COR-L47 (cell line): ENCODE results near the gene UBR7.
"Not testable (repeated sequence)": the region's sequence is repeated elsewhere in the genome, so short reads cannot be mapped to it uniquely, and the experiment has no call there.

Experiments used
- DNase-seq: peaks from one replicate; lab custom pipeline; 2025; lab: John Stamatoyannopoulos, UW

UBR7 gene, protein sequence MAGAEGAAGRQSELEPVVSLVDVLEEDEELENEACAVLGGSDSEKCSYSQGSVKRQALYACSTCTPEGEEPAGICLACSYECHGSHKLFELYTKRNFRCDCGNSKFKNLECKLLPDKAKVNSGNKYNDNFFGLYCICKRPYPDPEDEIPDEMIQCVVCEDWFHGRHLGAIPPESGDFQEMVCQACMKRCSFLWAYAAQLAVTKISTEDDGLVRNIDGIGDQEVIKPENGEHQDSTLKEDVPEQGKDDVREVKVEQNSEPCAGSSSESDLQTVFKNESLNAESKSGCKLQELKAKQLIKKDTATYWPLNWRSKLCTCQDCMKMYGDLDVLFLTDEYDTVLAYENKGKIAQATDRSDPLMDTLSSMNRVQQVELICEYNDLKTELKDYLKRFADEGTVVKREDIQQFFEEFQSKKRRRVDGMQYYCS

DNA sequence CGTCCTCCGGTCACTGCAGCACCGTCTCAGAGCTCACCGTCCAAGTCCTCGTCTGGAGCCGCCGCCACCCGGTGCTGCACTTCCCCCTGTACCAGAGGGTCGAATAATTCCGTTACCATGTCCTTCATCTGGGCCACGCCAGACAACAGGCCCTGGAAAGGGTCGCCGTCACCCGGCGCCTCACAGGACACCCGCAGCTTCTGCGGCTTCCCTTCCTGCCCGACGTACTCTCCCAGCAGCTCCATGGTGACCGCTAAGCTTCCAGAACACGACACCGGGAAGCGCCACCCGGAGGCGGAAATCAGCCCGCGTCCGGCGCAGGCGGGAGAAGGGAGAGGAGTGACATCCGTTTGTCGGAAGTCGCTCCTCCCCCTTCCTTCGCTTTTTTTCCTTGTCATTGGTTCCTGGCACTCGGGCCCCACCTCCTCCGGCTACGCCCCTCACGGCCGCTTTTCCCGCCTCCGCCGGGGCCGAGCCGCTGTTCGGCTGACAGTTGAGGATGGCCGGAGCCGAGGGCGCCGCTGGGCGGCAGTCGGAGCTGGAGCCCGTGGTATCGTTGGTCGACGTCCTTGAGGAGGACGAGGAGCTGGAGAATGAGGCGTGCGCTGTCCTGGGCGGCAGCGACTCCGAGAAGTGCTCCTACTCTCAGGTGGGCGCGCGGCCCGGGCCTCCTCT, at the start of gene UBR7, which contains the start of gene GON7:
UBR7 (plus strand) TSS at position 464 of the 675 bp plus-strand sequence; CDS start at position 500, 36 bp downstream.
GON7 (minus strand) TSS at position 273 of the 675 bp plus-strand sequence; CDS start at position 245, 28 bp downstream.
- peak; percentile 99 for DNase-seq

DNA sequence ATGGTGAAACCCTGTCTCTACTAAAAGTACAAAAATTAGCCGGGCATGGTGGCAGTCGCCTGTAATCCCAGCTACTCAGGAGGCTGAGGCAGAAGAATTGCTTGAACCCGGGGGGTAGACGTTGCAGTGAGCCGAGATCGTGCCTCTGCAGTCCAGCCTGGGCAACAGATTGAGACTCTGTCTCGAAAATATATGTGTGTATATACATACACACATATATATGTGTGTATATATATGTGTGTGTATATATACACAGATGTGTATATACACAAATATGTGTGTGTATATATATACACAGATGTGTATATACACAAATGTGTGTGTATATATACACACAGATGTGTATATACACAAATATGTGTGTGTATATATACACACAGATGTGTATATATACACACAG, 48.7 kb upstream of the UBR7 start:
- DNase-seq = not testable (repeated sequence)

- DNase-seq = not testable (repeated sequence)
Measured at GRCh38 chr14:93159625-93160352, 47.3 kb upstream of the UBR7 start.

DNA sequence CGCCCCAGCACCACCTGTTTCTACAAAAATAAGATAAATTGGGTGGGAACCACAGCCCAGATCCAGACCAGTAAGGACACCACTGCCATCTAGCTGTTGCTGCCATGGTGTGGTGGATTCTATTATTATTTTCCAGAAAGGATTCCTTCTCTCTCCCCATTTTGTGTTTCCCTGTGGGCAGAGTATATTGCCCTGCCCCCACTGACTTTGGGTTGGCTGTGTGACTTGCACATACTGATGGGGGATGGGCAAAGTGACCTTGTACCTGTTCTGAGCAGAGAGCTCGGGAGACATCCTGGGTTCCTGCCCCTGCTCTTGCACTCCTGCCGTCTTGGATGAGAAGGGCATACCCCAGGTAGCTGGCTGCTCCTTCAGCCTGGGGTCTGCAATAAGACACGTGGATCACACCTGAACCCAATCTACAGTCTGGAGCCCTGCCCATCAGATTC, 46.7 kb upstream of the UBR7 start:
- peak; percentile 35 for DNase-seq

DNA sequence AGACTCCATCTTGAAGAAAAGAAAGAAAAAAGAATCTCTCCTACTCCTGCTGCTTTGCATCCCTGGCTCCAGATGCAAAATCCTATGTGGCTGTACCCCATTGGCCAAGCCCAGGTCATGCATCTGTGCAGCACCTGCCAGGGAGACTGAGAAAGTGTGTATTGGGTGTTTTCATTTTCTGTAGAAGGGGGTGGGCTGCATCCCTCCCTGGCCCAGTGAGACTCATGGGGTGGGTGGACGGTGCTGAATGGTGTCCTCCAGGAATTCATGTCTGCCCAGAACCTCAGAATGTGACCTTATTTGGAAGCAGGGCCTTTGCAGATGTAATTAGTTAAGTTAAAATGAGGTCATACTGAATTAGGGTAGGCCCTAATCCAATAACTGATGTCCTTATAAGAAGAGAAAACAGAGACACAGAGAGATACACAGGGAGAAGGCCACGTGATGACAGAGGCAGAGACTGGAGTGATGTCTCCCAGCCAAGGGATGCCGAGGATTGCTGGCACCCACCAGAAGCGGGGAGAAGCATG, 45.6 kb upstream of the UBR7 start:
- DNase-seq = no peak

GRCh38 chr14:93163564-93163963, 43.5 kb upstream of the UBR7 start:
- no peak for DNase-seq

DNA sequence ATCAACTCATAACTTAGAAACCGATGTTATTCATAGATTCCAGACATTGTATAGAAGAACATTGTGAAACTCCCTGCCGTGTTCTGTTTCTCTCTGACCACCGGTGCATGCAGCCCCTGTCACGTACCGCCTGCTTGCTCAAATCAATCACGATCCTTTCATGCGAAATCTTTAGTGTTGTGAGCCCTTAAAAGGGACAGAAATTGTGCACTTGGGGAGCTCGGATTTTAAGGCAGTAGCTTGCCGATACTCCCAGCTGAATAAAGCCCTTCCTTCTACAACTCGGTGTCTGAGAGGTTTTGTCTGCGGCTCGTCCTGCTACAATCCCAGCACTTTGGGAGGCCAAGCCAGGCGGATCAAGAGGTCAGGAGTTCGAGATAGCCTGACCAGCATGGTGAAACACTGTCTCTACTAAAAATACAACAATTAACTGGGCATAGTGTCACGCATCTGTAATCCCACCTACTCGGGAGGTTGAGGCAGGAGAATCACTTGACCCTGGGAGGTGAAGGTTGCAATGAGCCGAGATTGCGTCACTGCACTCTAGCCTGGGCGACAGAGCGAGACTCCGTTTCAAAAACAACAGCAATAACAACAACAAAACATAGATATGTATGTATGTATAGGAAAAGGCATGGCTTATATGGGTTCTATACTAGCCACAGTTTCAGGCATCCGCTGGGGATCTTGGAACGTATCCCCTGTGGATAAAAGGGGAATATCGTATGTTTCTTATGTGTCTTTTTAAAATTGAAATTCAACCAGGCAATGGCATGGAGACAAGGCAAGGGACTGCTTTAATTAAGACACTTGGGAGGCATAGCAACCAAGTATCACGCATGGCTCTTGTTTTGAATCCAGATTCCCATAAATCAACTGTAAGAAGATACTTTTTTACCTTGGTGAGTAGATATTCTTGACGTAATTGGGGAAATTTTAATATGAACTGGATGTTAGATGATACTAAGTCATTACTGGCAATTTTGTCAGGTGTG, 41.5 kb upstream of the UBR7 start:
- not testable (repeated sequence) for DNase-seq

DNA sequence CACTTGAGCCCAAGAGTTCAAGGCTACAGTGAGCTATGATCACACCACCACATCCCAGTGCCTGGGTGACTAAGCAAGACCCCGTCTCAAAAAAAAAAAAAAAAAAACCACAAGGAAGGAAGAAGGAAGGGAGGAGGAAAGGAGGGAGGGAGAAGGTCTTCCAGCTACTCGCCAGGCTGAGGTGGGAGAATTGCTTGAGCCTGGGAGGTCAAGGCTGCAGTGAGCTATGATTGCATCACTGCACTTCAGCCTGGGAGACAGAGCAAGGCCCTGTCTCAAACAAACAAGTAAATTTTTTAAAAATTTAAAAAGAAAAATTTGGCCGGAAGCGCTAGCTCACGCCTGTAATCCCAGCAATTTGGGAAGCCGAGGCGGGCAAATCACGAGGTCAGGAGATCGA, 38.4 kb upstream of the UBR7 start:
- DNase-seq = not testable (repeated sequence)

GRCh38 chr14:93169619-93170018, 37.4 kb upstream of the UBR7 start:
- DNase-seq = not testable (repeated sequence)

DNA sequence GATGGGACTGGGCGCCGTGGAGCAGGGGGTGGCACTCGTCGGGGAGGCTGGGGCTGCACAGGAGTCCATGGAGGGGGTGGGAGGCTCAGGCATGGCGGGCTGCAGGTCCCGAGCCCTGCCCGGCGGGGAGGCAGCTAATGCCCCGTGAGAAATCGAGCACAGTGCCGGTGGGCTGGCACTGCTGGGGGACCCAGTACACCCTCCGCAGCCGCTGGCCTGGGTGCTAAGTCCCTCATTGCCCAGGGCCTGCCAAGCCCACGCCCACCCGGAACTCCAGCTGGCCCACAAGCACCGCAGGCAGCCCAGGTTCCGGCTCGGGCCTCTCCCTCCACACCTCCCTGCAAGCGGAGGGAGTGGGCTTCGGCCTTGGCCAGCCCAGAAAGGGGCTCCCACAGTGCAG, 36.9 kb upstream of the UBR7 start:
- not testable (repeated sequence) for DNase-seq

DNA sequence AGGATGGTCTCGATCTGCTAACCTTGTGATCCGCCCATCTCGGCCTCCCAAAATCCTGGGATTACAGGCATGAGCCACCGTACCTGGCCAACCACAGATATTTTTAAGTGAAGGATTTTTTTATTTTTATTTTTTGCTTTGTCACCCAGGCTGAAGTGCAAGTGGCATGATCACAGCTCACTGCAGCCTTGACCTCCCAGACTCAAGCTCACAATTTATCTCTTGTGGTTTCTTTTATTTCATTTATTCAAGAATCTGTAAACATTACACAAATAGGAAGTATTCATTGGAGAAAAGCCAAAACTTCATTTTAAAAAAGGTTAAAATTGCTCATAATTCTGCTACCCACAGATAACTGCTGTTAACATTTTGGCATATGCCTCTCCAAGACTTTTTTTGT, 35.7 kb upstream of the UBR7 start:
- no peak for DNase-seq

DNA sequence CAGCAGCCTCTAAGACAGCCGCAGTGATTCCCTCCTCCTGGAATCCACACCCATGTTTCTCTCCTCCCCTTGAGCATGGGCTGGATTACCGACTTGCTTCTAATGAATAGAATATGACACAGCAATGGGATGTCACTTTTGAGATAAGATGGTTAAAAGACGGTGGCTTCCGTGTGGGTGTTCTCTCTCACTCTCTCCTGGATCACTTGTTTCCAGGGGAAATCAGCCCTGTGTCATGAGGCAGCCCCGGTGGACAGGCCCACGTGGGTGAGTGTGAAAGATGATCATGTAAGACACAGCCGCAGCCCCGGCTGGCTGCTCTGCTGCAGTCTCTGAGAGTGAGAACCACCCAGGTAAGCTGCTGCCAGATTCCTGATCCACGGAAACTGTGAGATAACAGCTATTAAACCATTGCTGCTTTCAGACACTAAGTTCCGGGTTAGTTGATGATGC, 33.1 kb upstream of the UBR7 start:
- DNase-seq = no peak

DNA sequence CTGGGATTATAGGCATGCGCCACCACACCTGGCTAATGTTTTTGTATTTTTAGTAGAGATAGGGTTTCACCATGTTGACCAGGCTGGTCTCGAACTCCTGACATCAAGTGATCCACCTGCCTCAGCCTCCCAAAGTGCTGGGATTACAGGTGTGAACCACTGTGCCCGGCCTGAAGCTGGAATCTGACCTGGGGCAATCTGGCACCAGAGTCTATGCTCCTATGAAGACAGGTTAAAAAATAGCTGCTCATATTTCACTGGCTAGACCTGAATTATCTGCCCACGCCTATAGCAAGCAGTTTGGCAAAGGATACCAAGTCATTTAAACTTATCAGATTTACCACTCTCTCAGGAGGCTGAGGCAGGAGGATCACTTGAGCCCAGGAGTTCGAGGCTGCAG, 32.3 kb upstream of the UBR7 start:
- not testable (repeated sequence) for DNase-seq

GRCh38 chr14:93175492-93175891, 31.6 kb upstream of the UBR7 start:
- DNase-seq = no peak

- no peak for DNase-seq
Measured at GRCh38 chr14:93183596-93184317, 23.3 kb upstream of the UBR7 start.

- DNase-seq = peak; percentile 93
Measured at GRCh38 chr14:93184391-93185348, 22.4 kb upstream of the UBR7 start, which contains the start of the genes LYSET and MOAP1. LYSET (plus strand) TSS chr14:93185317; CDS start chr14:93185406, 89 bp downstream. MOAP1 (minus strand) TSS chr14:93184897; CDS start chr14:93184242, 655 bp downstream.

DNA sequence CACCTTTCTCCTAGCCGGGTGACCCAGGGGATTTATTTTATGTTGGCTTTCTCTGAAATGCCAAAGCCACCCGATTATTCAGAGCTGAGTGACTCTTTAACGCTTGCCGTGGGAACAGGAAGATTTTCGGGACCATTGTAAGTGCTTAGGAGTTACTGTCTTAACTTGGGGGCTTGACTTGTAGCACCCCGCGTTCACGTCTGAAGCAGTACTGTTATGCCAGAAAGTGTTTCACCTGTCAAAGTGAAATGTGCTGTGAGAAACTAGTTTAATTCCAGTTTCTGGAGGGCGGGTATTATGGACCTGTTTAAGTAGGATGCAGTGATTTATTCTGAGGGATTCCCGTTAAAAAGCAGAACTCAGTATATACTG, 21.7 kb upstream of the UBR7 start:
- no peak for DNase-seq

DNA sequence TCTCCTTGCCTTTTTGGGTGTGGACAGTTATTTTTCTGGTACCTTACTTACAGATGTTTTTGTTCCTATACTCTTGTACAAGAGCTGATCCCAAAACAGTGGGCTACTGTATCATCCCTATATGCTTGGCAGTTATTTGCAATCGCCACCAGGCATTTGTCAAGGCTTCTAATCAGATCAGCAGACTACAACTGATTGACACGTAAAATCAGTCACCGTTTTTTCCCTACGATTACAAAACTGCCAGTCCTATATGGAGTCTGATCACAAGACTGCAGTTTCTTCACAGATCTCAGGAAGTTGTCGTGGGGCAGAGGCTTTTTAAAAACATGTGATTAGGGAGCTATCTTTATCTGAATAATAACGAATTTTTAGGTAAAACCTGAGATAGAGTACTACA, 20.6 kb upstream of the UBR7 start:
- DNase-seq = no peak

DNA sequence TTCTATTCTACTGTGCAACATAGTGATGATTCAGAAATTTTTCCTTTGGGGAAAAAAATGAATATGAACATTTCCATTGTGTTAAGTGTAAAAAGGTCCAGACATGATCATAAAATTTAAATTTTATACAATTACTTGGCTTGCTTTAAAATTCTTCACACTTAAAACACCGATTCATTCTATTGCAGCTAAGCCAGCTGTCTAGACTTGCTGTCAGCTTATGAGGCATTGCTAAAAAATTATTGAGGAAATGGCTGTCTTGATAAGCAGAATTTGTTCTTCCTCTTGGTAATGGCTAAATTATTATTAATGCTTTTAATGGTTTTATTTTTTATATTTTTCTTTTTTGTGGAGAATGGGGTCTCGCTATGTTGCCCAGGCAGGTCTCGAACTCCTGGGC, 20.1 kb upstream of the UBR7 start:
- no peak for DNase-seq
